ENCODE results near the gene ZFYVE16.
"Not testable (repeated sequence)": the region's sequence is repeated elsewhere in the genome, so short reads cannot be mapped to it uniquely, and the experiment has no call there.

The ZFYVE16 gene

DNA sequence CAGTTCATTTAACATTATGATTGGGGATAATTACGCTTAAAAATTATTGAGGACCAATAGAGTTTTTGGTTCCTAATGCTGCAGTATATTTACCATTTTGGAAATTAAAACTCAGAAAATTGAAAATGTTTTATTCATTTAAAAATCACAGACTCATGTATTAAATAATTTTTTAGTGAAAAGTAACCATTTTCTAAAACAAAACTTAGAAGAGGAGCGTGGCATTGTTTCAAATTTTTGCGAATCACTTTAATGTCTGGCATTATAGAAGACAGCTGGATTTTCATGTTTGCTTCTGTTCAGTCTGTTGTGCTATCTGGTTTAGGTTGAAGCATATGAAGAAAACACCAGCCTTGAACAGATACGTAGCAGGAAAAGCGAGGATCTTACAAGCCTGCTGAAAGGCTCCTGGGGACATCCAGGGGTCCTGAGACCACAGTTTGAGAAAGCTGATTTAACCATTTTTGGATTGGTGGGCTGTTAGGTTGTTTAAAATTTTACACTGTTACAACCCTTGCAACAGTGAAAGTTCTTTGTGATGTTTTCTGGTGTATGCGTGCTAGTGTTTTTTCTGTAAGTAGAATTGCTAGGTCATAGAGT, 1.6 kb downstream of the ZFYVE16 start:
- in situ Hi-C loops (cut with HindIII; ENCODE audit: low sequenced_read_pairs) = no loop called here

DNA sequence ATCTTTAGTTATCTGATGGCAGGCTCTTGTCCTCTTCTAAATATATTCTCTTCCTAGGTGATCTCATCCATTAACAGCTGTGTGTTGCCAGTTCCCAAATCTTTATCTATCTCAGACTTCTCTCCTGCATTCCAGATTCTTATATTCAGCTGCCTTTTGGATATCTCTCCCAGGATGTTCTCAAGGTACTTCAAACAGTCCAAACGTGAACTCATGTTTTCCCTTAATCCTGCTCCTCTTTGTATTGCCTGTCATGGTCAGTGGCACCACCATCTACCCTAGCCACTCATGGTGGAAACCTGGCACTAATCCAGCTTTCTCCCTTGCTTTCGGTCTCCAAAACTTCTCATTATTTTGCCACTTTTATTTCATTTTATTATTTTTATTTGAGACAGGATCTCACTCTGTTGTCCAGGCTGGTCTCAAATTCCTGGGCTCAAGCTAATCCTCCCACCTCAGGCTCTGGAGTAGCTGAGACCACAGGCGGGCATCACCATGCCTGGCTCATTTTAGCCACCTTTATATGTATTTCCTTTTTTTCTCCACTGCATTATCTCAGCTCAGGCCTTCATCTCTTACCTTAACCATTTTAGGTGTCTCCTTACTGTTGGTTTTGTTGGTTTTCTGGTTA, 3.8 kb downstream of the ZFYVE16 start:
- in situ Hi-C loops (cut with HindIII; ENCODE audit: low sequenced_read_pairs) = no loop called here

DNA sequence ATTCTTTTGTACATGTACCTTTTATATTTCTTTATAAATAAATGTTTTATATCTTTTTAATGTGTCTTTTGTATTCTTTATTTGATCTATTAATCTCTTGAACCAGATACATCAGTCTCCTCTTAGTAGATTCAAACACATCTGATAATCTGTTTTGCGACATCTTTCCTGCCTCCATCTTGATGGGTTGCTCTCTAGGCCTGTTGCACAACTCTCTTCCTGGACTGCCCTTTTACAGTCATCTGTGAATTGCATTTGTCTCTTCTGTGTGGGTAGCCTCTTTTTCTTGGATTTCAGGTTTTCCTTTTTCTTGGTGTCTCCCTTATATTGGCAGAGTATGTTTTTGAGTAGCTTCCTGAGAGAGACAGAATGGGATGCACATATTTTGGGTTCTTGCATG, 6.2 kb downstream of the ZFYVE16 start:
- in situ Hi-C loops (cut with HindIII; ENCODE audit: low sequenced_read_pairs) = no loop called here

DNA sequence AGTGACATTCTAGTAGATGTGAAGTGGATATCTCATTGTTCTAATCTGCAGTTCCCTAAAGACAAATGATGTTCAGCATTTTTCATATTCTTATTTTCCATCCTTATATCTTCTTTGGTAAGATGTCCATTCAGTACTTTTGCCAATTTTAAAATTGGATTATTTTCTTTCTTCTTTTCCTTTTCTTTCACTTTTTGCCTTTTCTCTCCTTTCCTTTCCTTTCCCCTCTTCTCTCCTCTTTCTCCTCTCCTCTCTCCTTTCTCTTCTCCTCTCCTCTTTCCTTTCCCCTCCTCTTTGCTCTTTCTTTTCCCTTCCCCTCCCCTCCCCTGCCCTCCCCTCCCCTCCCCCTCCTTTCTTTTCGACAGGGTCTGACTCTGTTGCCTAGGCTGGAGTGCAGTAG, 10.1 kb downstream of the ZFYVE16 start:
- in situ Hi-C loops (cut with HindIII; ENCODE audit: low sequenced_read_pairs) = no loop called here

DNA sequence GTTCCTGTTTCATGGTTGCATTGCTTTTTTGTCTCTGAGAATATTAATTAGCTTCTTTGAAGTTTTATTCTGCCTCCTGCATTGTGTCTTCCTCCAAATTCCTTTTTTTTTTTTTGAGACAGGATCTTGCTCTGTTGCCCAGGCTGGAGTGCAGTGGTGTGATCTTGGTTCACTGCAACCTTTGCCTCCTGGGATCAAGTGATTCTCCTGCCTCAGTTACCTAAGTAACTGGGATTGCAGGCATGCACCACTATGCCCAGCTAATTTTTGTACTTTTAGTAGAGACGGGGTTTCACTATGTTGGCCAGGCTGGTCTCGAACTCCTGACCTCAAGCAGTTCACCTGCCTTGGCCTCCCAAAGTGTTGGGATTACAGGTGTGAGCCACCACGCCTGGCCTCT, 16.5 kb downstream of the ZFYVE16 start:
- in situ Hi-C loops (cut with HindIII; ENCODE audit: low sequenced_read_pairs) = not testable (repeated sequence)

DNA sequence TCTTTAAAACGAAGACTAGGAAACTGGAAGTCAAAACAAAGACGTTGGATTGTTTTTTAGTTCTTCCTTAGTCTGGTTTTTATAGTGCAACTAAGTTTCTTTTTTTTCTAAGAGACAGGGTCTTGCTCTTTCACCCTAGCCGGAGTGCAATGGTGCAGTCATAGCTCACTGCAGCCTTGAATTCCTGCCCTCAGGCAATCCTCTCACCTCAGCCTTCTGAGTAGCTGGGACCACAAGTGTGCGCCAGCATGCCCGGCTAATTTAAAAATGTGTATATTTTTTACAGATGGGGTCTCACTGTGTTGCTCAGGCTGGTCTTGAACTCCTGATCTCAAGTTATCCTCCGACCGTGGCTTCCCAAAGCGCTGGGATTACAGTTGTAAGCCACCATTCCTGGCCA, 27.6 kb downstream of the ZFYVE16 start:
- in situ Hi-C loops (cut with HindIII; ENCODE audit: low sequenced_read_pairs) = no loop called here

DNA sequence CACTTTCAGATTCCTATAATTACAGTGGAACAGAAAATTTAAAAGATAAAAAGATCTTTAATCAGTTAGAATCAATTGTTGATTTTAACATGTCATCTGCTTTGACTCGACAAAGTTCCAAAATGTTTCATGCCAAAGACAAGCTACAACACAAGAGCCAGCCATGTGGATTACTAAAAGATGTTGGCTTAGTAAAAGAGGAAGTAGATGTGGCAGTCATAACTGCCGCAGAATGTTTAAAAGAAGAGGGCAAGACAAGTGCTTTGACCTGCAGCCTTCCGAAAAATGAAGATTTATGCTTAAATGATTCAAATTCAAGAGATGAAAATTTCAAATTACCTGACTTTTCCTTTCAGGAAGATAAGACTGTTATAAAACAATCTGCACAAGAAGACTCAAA, 29.5 kb downstream of the ZFYVE16 start:
- in situ Hi-C loops (cut with HindIII; ENCODE audit: low sequenced_read_pairs) = no loop called here

DNA sequence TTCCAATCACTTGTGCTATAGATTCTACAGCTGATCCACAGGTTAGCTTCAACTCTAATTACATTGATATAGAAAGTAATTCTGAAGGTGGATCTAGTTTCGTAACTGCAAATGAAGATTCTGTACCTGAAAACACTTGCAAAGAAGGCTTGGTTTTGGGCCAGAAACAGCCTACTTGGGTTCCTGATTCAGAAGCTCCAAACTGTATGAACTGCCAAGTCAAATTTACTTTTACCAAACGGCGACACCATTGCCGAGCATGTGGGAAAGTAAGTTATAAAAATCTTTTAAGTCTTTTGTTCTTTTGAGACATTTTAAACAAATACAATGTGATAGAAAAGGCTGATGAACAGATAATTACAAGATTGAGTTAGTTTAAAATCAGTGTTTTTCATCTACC, 30.9 kb downstream of the ZFYVE16 start:
- in situ Hi-C loops (cut with HindIII; ENCODE audit: low sequenced_read_pairs) = no loop called here

DNA sequence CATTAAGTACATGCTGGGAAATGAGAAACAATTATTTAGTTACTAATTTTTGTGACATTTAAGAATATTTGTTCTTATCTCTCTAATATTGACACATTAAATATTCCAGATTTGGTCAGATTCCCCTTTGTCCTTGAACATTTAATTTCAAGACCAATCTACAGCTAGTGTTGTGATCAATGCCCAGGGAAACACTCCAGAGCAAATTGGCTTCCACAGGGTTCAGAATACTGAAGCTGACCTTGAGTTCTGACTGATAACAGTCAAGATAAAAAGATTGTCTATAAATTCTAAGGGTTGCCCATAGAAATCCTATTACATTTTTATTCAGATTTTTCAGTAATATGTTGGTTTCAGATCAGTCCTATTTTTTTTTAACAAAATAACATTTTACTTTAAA, 31.3 kb downstream of the ZFYVE16 start:
- in situ Hi-C loops (cut with HindIII; ENCODE audit: low sequenced_read_pairs) = no loop called here

DNA sequence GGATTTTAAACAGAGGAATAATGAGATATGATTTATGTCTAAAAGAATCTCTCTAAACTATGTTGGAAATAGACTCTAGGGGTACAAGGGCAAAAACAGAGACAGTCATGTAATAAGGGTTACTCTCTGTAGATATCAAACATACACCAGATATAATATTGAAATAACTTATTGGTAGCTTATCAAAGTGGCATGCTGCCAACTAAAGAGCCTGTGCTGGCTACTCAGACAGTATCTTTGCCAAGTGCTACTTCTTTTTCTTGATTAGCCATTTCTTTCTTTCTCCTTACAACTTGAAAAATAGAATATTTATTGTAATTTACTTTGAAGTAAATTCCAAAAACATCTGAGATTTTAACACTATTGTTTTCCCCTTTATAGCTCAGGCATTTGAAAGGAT, 34.9 kb downstream of the ZFYVE16 start:
- in situ Hi-C loops (cut with HindIII; ENCODE audit: low sequenced_read_pairs) = no loop called here

DNA sequence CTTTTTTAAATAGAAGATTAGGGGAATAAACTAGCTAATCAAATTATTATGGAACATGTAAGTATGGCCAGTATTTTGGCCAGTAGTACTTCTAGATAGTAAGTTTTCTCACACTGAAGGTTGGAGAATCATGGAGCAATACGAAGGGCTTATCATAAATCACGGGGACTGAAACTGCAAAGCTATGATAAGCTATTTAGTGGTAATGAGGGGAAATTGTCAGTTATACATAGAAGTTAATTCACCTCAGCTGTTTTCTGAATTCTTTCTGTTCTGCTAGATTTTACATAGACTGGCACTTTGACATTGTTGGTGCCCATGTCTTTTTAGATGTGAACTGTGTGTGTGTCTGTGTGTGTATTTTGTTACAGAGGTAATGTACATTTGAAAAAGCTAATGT, 45.5 kb downstream of the ZFYVE16 start:
- in situ Hi-C loops (cut with HindIII; ENCODE audit: low sequenced_read_pairs) = no loop called here

DNA sequence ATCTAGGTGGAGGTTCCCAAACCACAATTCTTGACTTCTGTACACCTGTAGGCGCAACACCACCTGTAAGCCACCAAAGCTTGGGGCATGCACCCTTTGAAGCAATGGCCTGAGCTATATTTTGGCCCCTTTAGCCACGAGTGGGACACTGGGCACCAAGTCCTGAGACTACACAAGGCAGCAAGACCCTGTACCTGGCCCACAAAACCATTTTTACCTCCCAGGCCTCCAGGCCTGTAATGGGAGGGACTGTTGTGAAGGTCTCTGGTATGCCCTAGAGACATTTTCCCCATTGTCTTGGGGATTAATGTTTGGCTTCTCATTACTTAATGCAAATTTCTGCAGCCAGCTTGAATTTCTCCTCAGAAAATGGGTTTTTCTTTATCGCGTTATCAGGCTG, 55.4 kb downstream of the ZFYVE16 start:
- in situ Hi-C loops (cut with HindIII; ENCODE audit: low sequenced_read_pairs) = no loop called here

DNA sequence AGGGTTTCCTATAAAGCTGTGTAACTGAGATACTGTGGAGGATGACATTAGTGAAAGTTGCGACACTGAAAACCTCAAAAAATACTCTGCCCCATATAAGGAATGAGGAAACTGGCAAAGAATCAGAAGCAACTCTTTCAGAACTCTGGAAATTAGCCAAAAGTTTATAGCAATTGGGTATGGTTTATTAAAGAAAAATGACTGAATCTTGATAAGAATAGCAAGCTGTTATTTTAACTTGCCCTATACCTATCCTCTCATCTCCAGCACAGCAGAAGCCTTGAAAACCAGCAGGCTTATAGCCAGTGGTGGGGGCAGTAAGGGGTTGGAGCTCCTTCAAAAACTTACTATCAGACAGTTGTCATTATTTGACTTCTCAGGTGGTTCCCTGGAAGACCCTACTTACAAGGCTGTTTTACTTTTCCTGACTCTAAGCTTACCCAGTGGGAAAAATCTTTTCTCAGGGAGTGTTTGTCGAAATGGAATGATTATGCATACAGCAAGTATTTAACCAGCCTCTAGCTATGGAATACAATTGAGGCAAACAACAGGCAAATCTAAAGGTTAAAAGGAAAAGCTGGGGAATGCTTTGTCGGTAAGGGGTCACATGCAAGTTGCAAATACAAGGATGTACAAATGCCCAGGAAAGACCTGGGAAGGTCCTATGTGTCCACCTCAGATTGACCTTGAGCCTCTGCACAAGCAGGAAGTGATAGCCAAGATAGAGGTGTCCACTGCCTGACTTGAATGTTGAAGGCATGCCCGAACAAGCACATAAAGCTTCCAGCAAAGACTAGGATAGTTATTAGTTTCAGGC, 59.0 kb downstream of the ZFYVE16 start:
- in situ Hi-C loops (cut with HindIII; ENCODE audit: low sequenced_read_pairs) = no loop called here

DNA sequence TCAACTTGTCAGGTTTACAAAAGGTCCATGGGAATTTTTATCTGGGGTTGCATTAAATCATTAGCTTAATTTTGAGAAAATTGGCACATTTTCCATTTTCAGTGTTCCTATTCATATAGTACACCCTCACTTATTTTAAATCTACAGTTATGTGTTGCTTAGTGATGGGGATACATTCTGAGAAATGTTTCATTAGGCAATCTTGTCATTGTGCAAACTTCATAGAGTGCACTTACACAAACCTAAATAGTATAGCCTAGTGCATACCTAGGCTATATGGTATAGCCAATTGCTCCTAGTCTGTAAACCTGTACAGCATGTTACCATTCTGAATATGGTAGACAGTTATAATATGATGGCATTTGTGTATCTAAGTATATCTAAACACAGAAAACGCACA, 60.3 kb downstream of the ZFYVE16 start:
- in situ Hi-C loops (cut with HindIII; ENCODE audit: low sequenced_read_pairs) = no loop called here

DNA sequence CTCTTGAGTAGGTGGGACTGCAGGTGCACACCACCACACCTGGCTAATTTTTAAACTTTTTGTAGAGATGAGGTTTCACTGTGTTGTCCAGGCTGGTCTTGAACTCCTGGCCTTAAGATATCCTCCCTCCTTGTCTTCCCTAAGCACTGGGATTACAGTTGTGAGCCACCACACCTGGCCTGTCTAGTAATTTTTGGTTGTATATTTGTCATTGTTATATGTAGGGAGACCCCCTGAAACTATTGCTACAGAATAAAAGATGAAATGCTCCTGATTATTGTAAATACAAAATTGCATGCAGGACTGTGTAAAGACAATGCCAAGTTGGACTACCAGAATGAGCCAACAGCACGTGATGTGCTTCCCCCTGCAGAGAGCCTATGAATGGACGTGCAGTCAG, 62.8 kb downstream of the ZFYVE16 start:
- in situ Hi-C loops (cut with HindIII; ENCODE audit: low sequenced_read_pairs) = not testable (repeated sequence)

DNA sequence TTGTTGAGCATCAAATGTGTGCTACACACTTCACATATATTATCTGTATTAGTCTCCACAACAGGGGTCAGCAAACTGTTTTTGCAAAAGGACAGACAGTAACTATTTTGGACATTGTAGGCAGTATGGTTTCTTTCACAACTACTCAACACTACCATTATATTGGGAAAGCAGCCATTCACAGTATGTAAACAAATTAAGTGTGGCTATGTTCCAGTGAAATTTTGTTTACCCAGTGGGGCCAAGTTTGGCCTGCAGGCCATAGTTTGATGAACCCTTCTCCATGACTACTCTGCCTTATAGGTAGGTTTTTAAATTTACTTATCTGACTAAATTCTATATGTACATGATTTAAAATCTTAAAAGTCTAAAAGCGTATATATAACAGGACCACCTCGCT, 67.1 kb downstream of the ZFYVE16 start:
- in situ Hi-C loops (cut with HindIII; ENCODE audit: low sequenced_read_pairs) = no loop called here

DNA sequence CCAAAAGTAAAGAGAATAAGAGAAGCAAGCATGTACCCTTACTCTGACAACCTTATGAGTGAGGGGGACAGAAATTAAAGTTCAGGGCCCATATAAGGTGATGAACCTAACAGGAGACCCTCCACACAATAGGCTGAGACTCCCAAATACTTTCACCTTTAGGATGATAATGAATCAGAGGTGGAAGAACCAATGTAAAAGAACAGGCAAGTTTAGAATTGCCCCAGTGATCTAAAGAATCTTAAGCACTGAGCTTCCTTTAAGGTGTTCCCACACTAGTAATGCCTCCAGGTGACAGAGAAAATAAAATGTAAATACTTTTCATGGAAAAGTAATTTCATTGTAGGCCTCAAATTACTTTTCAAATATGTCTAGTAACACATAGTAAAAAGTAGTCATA, 71.8 kb downstream of the ZFYVE16 start:
- in situ Hi-C loops (cut with HindIII; ENCODE audit: low sequenced_read_pairs) = no loop called here

DNA sequence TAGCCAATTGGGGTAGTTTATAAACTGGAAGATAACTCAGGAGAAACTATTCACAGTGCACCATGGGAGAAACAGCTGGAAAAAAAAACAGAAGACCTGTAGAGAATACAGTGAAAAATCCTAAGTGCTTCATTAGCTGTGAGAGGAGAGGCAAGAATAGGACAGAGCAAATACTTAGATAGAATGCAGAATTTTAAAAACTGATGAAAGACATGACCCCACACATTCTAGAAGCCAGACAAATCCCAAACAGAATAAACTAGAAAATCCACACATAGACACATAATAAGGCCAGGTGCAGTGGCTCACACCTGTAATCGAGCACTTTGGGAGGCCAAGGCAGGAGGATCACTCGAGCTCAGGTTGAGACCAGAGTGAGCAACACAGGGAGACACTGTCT, 72.5 kb downstream of the ZFYVE16 start:
- in situ Hi-C loops (cut with HindIII; ENCODE audit: low sequenced_read_pairs) = no loop called here

DNA sequence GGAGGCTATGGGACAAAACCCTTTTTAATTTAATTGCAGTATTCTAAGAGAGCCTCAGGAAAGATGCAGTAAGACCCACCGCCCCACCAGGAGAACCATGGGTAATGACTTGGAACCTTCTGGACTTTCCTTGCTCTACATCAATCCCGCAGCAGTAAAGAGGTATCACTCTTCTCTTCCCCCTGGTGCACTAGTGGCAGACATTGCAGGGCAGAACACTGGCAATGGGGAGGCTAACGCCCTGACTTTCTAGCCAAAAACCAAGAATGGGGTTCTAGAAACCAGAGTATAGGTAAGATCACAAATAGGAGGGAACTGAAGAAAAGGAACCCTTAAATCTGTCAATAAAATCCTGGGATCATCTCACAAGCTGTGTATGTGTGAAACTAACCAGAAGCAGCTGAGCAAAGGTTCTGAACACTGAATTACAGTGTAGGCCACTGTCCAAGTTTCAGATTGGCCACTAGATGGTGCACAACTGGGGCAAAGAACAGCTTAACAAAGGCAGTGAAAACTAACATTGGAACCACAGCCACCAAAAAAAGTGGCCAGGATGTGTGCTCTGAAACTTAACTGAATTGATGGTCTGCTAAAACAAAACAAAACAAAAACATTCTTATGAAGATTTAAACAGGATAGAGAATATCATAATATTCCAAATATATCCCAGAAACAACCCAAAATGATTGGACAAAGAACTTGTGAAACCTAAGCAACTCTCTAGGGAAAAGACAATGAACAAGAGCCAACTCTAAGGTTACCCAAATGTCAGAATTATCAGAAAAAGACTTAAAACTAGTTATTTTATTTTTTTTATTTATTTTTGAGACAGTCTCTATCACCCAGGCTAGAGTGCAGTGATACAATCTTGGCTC, 73.4 kb downstream of the ZFYVE16 start:
- in situ Hi-C loops (cut with HindIII; ENCODE audit: low sequenced_read_pairs) = no loop called here

DNA sequence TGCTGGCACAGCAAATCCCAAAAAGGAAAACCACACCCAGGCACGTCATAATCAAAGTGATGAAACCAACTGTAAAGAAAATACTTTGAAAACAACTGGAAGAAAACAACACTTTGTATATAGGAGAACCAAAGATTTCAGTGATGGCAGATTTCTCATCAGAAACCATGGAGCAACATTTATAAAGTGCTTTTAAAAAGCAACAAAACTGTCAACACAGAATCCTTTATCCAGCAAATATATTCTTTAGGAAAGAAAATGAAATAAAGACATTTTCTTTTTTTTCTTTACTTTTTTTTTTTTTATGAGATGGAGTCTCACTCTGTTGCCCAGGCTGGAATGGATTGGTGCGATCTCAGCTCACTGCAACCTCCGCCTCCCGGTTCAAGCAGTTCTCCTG, 74.7 kb downstream of the ZFYVE16 start:
- in situ Hi-C loops (cut with HindIII; ENCODE audit: low sequenced_read_pairs) = no loop called here

DNA sequence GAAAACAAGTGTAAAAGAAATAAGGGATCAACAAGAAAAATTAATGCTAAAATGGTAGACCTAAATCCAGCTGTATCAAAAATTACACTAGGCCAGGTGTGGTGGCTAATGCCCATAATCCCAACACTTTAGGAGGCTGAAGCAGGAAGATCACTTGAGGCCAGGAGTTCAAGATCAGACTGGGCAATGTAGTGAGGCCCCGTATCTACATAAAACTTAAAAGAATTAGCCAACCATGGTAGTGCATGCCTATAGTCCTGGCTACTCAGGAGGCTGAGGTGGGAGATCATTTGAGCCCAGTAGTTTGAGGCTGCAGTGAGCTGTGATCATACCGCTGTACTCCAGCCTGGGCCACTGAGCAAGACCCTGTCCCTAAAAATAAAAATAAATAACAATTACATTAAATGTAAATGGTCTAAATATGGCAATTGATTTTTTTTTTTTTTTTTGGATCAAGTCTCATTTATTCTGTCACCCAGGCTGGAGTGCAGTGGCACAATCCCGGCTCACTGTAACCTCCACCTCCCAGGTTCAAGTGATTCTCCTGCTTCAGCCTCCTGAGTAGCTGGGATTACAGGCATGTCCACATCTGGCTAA, 75.9 kb downstream of the ZFYVE16 start:
- in situ Hi-C loops (cut with HindIII; ENCODE audit: low sequenced_read_pairs) = no loop called here

All from endothelial cell of hepatic sinusoid (primary cell).